ENCODE measurements around the gene GNAL.
"Not testable (repeated sequence)": the region's sequence is repeated elsewhere in the genome, so short reads cannot be mapped to it uniquely, and the experiment has no call there.

Gene GNAL

DNA sequence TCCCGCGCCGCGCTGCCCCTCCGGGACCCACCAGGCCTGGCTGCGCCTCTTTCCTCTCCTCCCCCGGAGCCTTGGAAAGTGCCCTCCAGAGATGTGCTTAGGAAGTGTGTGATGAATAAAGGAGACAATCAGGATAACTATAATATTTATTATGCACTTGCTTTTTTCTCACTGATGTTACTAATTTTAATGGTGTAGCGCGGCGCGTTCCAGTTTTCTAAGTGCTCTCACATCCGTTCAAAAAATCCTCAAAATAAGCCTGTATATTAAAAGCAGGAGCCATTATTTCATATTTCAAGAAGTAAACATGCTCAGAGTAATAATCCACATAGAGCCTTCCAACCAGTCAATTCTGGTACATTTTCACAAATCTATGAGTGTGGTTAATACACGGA is 220.0 kb downstream of the GNAL start:
- peak in 1 of 5 experiments; percentile 41 for DNase-seq

DNA sequence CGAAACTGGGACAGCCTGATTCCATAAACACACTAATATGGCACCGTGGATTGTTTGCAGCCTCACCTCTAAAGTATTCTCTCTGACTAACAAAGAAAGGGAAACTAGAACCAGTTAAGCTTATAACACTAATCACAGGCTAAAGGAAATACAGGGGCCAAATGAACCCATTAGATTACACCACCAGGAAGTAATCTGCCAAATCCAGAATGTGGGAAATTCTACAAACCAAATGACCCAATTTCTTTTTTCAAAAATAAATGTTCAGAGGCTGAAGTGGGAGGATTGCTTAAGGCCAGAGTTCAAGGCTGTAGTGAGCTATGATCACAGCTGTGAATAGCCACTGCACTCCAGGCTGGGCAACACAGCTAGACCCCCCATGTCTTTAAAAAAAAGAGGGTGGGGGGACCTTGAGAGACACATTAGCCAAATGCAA is 220.5 kb downstream of the GNAL start:
- no peak for DNase-seq

DNA sequence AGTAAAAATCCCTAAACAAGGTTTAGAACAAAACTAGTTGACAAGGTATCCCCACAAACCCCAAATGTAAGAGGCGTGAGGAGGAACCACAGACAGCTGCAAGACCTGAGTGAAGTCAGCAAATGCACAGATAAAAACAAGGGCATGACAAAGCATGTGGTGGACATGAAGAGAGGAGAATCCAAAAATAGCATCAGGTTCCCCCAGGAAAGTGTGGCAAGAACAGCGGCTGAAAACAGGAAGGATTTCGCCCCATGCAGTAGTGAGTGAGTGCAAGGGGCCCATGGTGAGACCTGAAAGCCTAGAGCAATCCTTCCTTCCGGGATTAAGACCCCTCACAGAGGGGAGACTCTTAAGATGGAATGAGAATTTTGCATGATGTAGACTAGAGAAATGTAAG is 227.8 kb downstream of the GNAL start:
- DNase-seq, result not testable (repeated sequence)

DNA sequence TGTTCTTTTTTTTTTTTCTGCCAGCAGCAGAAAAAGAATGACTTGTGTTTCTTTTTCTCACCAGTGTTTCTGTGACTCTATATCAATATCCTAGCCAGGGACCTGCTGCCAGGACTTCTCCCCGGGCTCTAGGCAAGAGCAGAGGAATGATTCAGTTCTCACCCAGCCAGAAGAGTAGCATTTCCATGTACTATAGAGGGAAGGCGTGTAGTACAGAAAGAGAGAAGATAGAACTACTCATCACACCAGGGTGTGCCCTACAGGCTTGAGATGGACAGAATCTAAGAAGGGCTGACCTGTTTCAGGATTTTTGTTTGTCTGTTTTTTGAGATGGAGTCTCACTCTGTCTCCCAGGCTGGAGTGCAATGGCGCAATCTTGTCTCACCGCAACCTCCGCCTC is 230.5 kb downstream of the GNAL start:
- not testable (repeated sequence) for DNase-seq

DNA sequence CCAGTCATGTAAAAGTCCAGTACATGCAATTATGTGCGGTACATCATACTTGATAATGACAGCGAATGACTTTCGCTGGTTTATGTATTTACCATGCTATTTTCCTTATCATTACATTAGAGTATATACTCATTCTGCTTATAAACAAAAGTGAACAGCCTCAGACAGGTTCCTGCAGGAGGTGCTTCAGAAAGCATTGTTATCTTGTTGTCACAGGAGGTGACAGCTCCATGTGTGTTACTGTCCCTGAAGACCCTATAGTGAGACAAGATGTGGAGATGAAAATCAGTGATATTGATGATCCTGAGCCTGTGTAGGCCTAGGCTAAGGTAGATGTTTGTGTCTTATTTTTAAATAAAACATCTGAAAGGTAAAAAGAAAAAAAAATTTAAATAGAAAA is 234.4 kb downstream of the GNAL start:
- DNase-seq, result no peak

DNA sequence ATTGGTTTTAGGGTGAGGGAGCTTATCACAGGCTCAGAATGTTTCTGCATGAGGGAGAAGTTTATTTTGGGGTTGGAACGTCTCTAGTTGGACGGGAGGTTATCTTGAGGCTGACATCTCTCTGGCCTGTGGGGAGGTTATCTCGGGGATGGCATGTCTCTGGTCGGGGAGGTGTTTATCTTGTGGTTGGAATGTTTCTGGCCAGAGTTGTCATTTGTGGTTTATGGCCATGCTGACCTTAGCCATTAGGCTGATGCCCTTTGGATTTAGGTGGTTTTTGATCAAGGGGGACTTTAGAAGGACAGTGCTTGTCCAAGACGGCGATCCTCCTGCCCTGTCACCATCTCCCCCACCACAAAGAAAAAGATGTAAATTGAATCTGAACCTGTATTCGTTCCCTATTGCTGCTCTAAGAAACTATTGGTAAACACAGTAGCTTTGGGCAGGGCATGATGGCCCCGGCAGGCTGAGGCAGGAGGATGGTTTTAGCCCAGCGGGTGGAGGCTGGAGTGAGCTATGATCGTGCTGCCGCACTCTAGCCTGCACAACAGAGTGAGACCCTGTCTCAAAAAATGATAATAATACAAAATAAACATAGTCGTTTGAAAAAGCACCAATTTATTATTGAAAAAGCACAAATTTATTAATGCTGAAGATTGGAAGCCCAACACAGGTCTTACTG is 236.9 kb downstream of the GNAL start:
- DNase-seq, result no peak

DNA sequence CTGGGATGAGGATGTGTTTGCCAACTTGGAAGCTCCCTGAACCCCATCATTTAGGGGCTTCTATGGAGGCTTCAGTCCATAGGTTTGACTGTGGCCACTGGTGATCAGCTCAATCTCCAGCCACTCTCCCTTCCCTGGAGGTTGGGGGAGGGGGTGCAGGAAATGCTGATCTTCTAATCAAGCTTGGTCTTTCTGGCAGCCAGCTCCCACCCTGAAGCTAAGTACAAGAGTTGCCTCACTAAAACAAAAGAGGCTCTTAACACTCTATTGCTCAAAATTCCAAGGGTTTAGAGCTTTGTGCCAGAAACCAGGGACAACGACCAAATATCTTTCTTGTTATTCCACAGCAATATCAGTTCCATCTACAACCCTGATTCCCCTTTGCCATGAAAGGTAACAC is 238.4 kb downstream of the GNAL start:
- DNase-seq, result no peak

DNA sequence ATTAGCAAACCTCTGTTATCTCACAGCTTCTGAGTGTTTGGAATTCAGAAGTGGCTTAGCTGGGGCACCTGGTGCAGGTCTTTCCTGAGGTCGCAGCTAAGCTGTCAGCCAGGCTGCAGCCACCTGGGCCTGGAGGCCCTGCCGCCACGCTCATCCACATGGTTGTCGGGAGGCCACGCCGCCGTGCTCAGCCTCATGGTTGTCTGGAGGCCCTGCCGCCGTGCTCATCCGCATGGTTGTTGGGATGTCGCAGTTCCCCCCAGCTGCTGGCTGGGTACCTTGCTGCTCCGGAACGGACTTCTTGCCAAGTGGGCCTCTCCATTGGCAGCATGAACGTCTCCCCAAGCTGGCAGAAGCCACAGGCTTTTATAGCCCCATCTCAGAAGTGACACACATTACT is 243.3 kb downstream of the GNAL start:
- DNase-seq, result no peak
